HEK293 (cell line): ENCODE measurements around the gene NARS2.

Experiments
- CTCF ChIP-seq: fragments of 450-650 bp; formaldehyde crosslinking; IDR thresholded peaks from 2 replicates; pipeline ENCODE4 v1.5.1; 2016; ENCODE audit warnings: missing biosample characterization, missing genetic modification characterization
- HOXD13 ChIP-seq: sonication (generic); formaldehyde crosslinking; IDR thresholded peaks from 2 replicates; pipeline ENCODE4 v1.8.0; 2022; ENCODE audit warnings: missing genetic modification reagents, borderline replicate concordance
- ZNF140 ChIP-seq: fragments of 450-650 bp; formaldehyde crosslinking; IDR thresholded peaks from 2 replicates; pipeline ENCODE4 v1.5.1; 2016; ENCODE audit warnings: missing biosample characterization, missing genetic modification characterization
- ZNF223 ChIP-seq: fragments of 450-650 bp; formaldehyde crosslinking; IDR thresholded peaks from 2 replicates; pipeline ENCODE4 v1.5.1; 2016; ENCODE audit warnings: missing biosample characterization, missing genetic modification characterization
- ZNF529 ChIP-seq: fragments of 450-650 bp; formaldehyde crosslinking; IDR thresholded peaks from 2 replicates; pipeline ENCODE4 v1.5.1; 2017; ENCODE audit warnings: missing genetic modification characterization, missing biosample characterization; ENCODE audit not compliant: insufficient replicate concordance
- ZNF561 ChIP-seq: fragments of 450-650 bp; IDR thresholded peaks from 2 replicates; pipeline ENCODE4 v1.5.1; 2018; ENCODE audit warnings: missing biosample characterization, missing genetic modification characterization, borderline replicate concordance

DNA sequence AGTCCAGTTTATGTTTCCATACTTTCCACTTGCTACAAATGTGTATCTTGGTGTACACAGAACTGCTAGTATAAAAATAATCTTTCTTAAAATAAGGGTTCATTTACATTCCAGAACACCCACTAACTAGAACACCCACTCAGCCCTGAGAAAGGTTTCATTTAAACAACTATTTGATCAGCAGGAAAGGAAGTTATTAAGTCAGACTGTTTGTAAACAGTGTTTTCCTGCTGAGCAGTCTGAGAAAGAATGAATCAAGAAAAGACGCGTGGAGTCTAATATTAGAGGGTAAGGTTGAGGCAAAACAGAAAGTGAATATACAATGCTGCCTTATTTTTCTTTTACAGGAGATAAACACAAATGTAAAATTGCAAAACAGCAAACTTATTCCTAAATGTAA lies 32.7 kb downstream of the NARS2 start:
- TF ChIP-seq HOXD13 (CRISPR knock-in tag): no peak
- TF ChIP-seq CTCF: no peak
- no peak for TF ChIP-seq ZNF223 (tag by site-specific recombination)
- no peak for TF ChIP-seq ZNF561 (tag by site-specific recombination)
- no peak for TF ChIP-seq ZNF529 (tag by site-specific recombination)
- TF ChIP-seq ZNF140 (tag by site-specific recombination): no peak
